Fibroblast of peridontal ligament (primary cell): Measurements from ENCODE around the gene AP3S1.
"Not testable (repeated sequence)": the region's sequence is repeated elsewhere in the genome, so short reads cannot be mapped to it uniquely, and the experiment has no call there.

ENCODE experiments used
- DNase-seq: peaks from one replicate; pipeline ENCODE4 v3.0.0-alpha.2; 2010; ENCODE audit errors: extremely low read depth

The AP3S1 gene

GRCh38 chr5:115841382-115842088 is at the start of gene AP3S1, which contains the start of gene ATG12:
TSS of gene AP3S1 (plus strand) at chr5:115841935. CDS start at chr5:115842038, 103 bp downstream.
TSS of gene ATG12 (minus strand) at chr5:115841565. CDS start at chr5:115841552, 13 bp downstream.
- peak; percentile 92 for DNase-seq

GRCh38 chr5:115795700-115796099 is 46.0 kb upstream of the AP3S1 start:
- DNase-seq: no peak

- DNase-seq: no peak
Observed at GRCh38 chr5:115796656-115797055, 45.1 kb upstream of the AP3S1 start.

- DNase-seq: no peak
Observed at GRCh38 chr5:115798252-115798651, 43.5 kb upstream of the AP3S1 start.

- DNase-seq: no peak
Observed at GRCh38 chr5:115800108-115800507, 41.6 kb upstream of the AP3S1 start.

GRCh38 chr5:115801152-115801551 is 40.6 kb upstream of the AP3S1 start:
- no peak for DNase-seq

- DNase-seq: no peak
Observed at GRCh38 chr5:115801984-115802383, 39.8 kb upstream of the AP3S1 start.

GRCh38 chr5:115806986-115807653 is 34.6 kb upstream of the AP3S1 start:
- no peak for DNase-seq

- no peak for DNase-seq
Observed at GRCh38 chr5:115807654-115808052, 34.1 kb upstream of the AP3S1 start.

- DNase-seq: not testable (repeated sequence)
Observed at GRCh38 chr5:115808066-115808465, 33.7 kb upstream of the AP3S1 start.

- DNase-seq: no peak
Observed at GRCh38 chr5:115809946-115810345, 31.8 kb upstream of the AP3S1 start.

GRCh38 chr5:115810761-115811160 is 31.0 kb upstream of the AP3S1 start:
- DNase-seq: peak; percentile 91

- DNase-seq: no peak
Observed at GRCh38 chr5:115811406-115811805, 30.3 kb upstream of the AP3S1 start.

- DNase-seq: no peak
Observed at GRCh38 chr5:115812372-115812771, 29.4 kb upstream of the AP3S1 start.

GRCh38 chr5:115813719-115814118 is 28.0 kb upstream of the AP3S1 start:
- no peak for DNase-seq

GRCh38 chr5:115815006-115815692 is 26.6 kb upstream of the AP3S1 start:
- DNase-seq: peak; percentile 37

- DNase-seq: no peak
Observed at GRCh38 chr5:115815693-115816225, 26.0 kb upstream of the AP3S1 start.

- peak; percentile 70 for DNase-seq
Observed at GRCh38 chr5:115816226-115817081, 25.3 kb upstream of the AP3S1 start, which contains the start of gene CDO1. TSS of gene CDO1 (minus strand) at chr5:115816659. CDS start at chr5:115816397, 262 bp downstream.

GRCh38 chr5:115817386-115817785 is 24.3 kb upstream of the AP3S1 start:
- no peak for DNase-seq

- no peak for DNase-seq
Observed at GRCh38 chr5:115818821-115819220, 22.9 kb upstream of the AP3S1 start.

GRCh38 chr5:115820846-115821245 is 20.9 kb upstream of the AP3S1 start:
- DNase-seq: no peak
